Suprapubic skin (tissue), 3 donors: ENCODE measurements around the gene ZNF213.

Source experiments
- EP300 ChIP-seq: sonication (generic); formaldehyde crosslinking; IDR thresholded peaks from one replicate; pipeline ENCODE4 v1.6.1; 2017; ENCODE audit warnings: antibody characterized with exemption
- POLR2A ChIP-seq, 2 donors: fragments of 450-650 bp; IDR thresholded peaks; one replicate each; pipeline ENCODE4 v1.6.1; 2017; ENCODE audit warnings: antibody characterized with exemption in 2 of 2, mild to moderate bottlenecking in 2 of 2, moderate library complexity in 2 of 2
- TF ChIP-seq, protein P1 (sequence below), 2 donors: fragments of 200-600 bp in 1 of 2; fragments of 450-650 bp in 1 of 2; sonication (generic) in 1 of 2; IDR thresholded peaks; one replicate each; pipeline ENCODE4 v1.5.1; 2016 to 2019; ENCODE audit warnings: antibody characterized with exemption in 2 of 2, mild to moderate bottlenecking in 1 of 2, moderate library complexity in 1 of 2

- no peak for TF ChIP-seq EP300
- TF ChIP-seq, protein P1, sequence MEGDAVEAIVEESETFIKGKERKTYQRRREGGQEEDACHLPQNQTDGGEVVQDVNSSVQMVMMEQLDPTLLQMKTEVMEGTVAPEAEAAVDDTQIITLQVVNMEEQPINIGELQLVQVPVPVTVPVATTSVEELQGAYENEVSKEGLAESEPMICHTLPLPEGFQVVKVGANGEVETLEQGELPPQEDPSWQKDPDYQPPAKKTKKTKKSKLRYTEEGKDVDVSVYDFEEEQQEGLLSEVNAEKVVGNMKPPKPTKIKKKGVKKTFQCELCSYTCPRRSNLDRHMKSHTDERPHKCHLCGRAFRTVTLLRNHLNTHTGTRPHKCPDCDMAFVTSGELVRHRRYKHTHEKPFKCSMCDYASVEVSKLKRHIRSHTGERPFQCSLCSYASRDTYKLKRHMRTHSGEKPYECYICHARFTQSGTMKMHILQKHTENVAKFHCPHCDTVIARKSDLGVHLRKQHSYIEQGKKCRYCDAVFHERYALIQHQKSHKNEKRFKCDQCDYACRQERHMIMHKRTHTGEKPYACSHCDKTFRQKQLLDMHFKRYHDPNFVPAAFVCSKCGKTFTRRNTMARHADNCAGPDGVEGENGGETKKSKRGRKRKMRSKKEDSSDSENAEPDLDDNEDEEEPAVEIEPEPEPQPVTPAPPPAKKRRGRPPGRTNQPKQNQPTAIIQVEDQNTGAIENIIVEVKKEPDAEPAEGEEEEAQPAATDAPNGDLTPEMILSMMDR (IDR thresholded peaks at IDR 0.05), result no peak
- TF ChIP-seq POLR2A (IDR thresholded peaks at IDR 0.05), result no peak
Observed at GRCh38 chr16:3164121-3164991, 29.5 kb downstream of the ZNF213 start.
